ENCODE measurements around the gene BAX.

Gene BAX

DNA sequence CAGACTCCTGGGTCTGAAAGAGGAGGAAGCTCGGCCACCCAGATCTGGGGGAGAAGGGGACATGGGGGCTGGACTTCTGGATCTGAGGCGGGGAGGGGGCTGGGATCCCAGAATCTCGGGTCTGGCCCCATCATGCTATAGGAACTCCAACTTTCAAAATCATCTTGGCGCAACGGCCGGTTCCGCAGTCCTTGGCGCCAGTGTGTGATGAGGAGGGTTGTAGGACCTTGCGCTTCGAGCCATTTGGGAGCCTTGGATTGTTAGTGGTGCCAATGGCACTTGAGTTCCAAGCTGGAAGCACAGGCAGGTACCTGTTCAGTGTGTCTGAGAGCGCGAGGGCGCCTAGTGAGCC, 39.3 kb downstream of the BAX start:
- no peaks in the 10 kb centered on the region for H3K9me2 ChIP-seq (replicated peaks; ENCODE audit: insufficient read depth, low read length)
- no peaks in the 10 kb centered on the region for H3K9me3 ChIP-seq (replicated peaks; ENCODE audit: insufficient read depth, low read length)
- H3K27ac ChIP-seq (ENCODE audit: low read length), result peak overlapping the region; percentile 89; the same call in 1 of the 2 replicates
- no peaks in the 10 kb centered on the region for H4K20me1 ChIP-seq (ENCODE audit: insufficient read depth, low read length)
- peaks cover 79% of the 10 kb centered on the region for H3K79me2 ChIP-seq (ENCODE audit: low read length)
- peak overlapping the region; percentile 52 for H2AFZ ChIP-seq (ENCODE audit: low read length)
- TF ChIP-seq, protein P1, sequence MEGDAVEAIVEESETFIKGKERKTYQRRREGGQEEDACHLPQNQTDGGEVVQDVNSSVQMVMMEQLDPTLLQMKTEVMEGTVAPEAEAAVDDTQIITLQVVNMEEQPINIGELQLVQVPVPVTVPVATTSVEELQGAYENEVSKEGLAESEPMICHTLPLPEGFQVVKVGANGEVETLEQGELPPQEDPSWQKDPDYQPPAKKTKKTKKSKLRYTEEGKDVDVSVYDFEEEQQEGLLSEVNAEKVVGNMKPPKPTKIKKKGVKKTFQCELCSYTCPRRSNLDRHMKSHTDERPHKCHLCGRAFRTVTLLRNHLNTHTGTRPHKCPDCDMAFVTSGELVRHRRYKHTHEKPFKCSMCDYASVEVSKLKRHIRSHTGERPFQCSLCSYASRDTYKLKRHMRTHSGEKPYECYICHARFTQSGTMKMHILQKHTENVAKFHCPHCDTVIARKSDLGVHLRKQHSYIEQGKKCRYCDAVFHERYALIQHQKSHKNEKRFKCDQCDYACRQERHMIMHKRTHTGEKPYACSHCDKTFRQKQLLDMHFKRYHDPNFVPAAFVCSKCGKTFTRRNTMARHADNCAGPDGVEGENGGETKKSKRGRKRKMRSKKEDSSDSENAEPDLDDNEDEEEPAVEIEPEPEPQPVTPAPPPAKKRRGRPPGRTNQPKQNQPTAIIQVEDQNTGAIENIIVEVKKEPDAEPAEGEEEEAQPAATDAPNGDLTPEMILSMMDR (IDR thresholded peaks at IDR 0.05; ENCODE audit: low read length), result no peak
- TF ChIP-seq EZH2phosphoT487 (IDR thresholded peaks at IDR 0.05; ENCODE audit: low read length) (no peak), EZH2 (optimal IDR thresholded peaks at IDR 0.05; ENCODE audit: low read depth, low read length) (no peak)
- no peaks in the 10 kb centered on the region for H3K27me3 ChIP-seq (replicated peaks; ENCODE audit: insufficient read depth, low read length)
- no peaks in the 10 kb centered on the region for H3K36me3 ChIP-seq (replicated peaks; ENCODE audit: insufficient read depth, low read length)
- peak overlapping the region; percentile 89 for H3K4me2 ChIP-seq (ENCODE audit: low read depth, low read length)
- H3K4me3 ChIP-seq (ENCODE audit: low read length), result peak overlapping the region; percentile 96
- no peaks in the 10 kb centered on the region for H3F3A ChIP-seq (ENCODE audit: insufficient read depth, low read length)
- peaks cover 10% of the 10 kb centered on the region for H3K4me1 ChIP-seq (ENCODE audit: low read length)
- no peak for DNase-seq
- H3K9ac ChIP-seq (ENCODE audit: low read length), result peak overlapping the region; percentile 87

DNA sequence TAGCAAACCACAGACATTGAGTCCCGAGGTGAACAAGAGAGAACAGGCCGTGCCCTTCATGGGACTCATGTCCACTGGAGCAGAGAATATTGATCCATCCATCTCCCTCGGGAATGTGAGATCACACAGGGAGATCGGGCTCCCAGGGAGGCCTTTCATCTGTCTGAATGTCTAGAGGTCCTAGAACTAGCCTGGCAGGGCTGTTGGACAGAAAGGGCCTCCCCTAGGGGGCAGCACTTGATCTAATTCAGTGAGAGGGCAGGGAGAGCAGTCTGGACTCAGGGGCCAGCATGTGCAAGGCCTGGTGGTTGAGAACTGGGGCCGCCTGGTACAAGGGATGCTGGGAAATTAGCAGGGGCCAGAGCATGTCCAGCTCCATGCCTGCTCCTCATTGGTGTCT, 43.3 kb downstream of the BAX start:
- Histone ChIP-seq H3K79me2 (ENCODE audit: low read length) (peaks cover 59% of the 10 kb centered on the region), H3K9me2 (replicated peaks; ENCODE audit: insufficient read depth, low read length) (no peaks in the 10 kb centered on the region), H3K9me3 (replicated peaks; ENCODE audit: insufficient read depth, low read length) (no peaks in the 10 kb centered on the region), H3K4me1 (ENCODE audit: low read length) (peaks cover 4% of the 10 kb centered on the region; the same call in 1 of the 2 replicates), H2AFZ (ENCODE audit: low read length) (no peak overlapping the region), H3K4me3 (ENCODE audit: low read length) (no peak overlapping the region), H3K36me3 (replicated peaks; ENCODE audit: insufficient read depth, low read length) (no peaks in the 10 kb centered on the region; the same call in 1 of the 2 replicates), H3K4me2 (ENCODE audit: low read depth, low read length) (no peak overlapping the region), H3K9ac (ENCODE audit: low read length) (no peak overlapping the region), H4K20me1 (ENCODE audit: insufficient read depth, low read length) (no peaks in the 10 kb centered on the region), H3F3A (ENCODE audit: insufficient read depth, low read length) (no peaks in the 10 kb centered on the region), H3K27ac (ENCODE audit: low read length) (no peak overlapping the region), H3K27me3 (replicated peaks; ENCODE audit: insufficient read depth, low read length) (no peaks in the 10 kb centered on the region)
- peak; percentile 52 for DNase-seq
- TF ChIP-seq EZH2phosphoT487 (IDR thresholded peaks at IDR 0.05; ENCODE audit: low read length) (no peak), EZH2 (optimal IDR thresholded peaks at IDR 0.05; ENCODE audit: low read depth, low read length) (no peak)
- TF ChIP-seq, protein P1 (IDR thresholded peaks at IDR 0.05; ENCODE audit: low read length), result peak; percentile 56

DNA sequence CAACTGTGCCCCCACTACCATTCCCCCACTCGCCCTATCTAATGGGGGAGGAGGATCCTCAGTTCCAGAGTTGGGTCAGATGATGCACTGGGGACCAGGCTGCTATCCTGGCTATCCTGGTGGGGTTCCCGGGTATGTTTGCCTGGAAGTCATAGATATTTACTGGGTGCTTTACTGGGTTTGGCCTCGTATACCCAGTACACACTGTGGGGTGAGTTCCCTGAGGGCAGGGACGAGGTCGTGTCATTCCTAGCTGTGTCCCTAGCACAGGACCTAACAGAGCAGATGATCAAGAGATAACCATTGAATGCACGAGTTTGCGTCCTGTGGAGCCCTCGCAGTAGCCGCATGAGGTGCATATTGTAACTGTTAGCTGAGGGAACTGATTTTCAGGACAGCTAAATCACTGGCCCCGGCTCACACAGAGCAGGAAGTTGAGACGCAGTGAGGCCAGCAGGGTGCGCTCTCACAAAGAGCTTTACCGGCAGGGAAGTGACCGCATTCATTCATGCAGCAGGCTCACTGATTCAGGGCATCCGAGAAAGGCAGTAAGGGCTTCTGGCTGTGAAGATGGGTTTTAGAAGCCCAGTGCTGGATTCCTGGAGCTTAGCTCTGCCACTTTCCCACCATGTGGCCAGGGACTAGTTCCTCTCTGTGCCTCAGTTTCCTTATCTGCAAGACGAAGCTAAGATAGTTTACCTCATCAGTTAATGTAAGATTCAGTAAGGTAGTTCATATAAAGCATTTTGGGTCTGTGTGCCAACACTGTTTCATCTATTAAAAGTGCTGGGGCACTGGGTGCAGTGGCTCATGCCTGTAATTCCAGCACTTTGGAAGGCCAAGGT, 45.0 kb downstream of the BAX start:
- peak; percentile 37 for DNase-seq
- peaks cover 47% of the 10 kb centered on the region for H3K79me2 ChIP-seq (ENCODE audit: low read length)
- TF ChIP-seq, protein P1 (IDR thresholded peaks at IDR 0.05; ENCODE audit: low read length), result peak; percentile 54
- TF ChIP-seq EZH2phosphoT487 (IDR thresholded peaks at IDR 0.05; ENCODE audit: low read length), result no peak
- no peak for TF ChIP-seq EZH2 (optimal IDR thresholded peaks at IDR 0.05; ENCODE audit: low read depth, low read length)
- H3F3A ChIP-seq (ENCODE audit: insufficient read depth, low read length), result no peaks in the 10 kb centered on the region
- no peak overlapping the region for H2AFZ ChIP-seq (ENCODE audit: low read length)
- no peaks in the 10 kb centered on the region for H3K9me3 ChIP-seq (replicated peaks; ENCODE audit: insufficient read depth, low read length)
- no peak overlapping the region for H3K4me3 ChIP-seq (ENCODE audit: low read length)
- no peak overlapping the region for H3K27ac ChIP-seq (ENCODE audit: low read length)
- H3K4me2 ChIP-seq (ENCODE audit: low read depth, low read length), result no peak overlapping the region
- H3K36me3 ChIP-seq (replicated peaks; ENCODE audit: insufficient read depth, low read length), result no peaks in the 10 kb centered on the region; the same call in 1 of the 2 replicates
- H3K9me2 ChIP-seq (replicated peaks; ENCODE audit: insufficient read depth, low read length), result no peaks in the 10 kb centered on the region
- H4K20me1 ChIP-seq (ENCODE audit: insufficient read depth, low read length), result no peaks in the 10 kb centered on the region
- H3K4me1 ChIP-seq (ENCODE audit: low read length), result peaks cover 4% of the 10 kb centered on the region; the same call in 1 of the 2 replicates
- H3K9ac ChIP-seq (ENCODE audit: low read length), result no peak overlapping the region
- H3K27me3 ChIP-seq (replicated peaks; ENCODE audit: insufficient read depth, low read length), result no peaks in the 10 kb centered on the region
